ENCODE data around the gene RAB40AL.
"Not testable (repeated sequence)": the region's sequence is repeated elsewhere in the genome, so short reads cannot be mapped to it uniquely, and the experiment has no call there.

RAB40AL gene, protein sequence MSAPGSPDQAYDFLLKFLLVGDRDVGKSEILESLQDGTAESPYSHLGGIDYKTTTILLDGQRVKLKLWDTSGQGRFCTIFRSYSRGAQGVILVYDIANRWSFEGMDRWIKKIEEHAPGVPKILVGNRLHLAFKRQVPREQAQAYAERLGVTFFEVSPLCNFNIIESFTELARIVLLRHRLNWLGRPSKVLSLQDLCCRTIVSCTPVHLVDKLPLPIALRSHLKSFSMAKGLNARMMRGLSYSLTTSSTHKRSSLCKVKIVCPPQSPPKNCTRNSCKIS

DNA sequence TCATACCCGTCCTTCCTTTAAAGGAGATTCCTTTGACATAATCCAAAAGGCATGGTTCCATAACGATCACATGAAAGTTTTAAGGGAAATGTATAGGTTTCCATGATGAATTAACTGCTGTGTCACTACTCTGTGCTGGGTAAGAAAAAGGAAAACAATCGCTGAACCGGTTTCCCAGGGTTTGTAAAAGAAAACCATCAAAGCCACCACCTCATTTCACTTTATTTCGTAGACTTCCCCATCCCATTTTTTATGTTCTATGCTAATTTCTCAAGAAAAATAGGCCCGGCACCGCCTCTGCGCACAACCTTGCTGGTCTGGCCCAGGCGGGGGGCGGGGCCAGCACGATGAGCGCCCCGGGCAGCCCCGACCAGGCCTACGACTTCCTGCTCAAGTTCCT lies at the start of gene RAB40AL:
Gene RAB40AL (plus strand): TSS at position 301 of the 400 bp plus-strand sequence. CDS start 47 bp downstream, at position 348.
- DNase-seq (ENCODE audit: low spot score): not testable (repeated sequence)

DNA sequence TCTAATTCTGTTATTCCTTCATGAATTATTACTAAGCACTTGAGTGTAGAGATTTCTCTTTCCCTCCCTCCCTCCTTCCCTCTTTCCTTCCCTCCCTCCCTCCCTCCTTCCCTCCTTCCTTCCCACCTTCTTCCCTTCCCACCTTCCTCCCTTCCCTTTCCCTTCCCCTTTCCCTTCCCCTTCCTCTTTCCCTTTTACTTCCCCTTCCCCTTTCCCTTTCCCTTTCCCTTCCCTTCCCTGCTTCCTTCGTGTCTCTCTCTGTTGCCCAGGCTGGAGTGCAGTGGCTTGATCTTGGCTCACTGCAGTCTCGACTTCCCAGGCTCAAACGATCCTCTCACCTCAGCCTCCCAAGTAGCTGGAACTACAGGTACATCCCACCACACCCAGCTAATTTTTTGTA lies 49.4 kb upstream of the RAB40AL start:
- DNase-seq (ENCODE audit: low spot score): no peak

DNA sequence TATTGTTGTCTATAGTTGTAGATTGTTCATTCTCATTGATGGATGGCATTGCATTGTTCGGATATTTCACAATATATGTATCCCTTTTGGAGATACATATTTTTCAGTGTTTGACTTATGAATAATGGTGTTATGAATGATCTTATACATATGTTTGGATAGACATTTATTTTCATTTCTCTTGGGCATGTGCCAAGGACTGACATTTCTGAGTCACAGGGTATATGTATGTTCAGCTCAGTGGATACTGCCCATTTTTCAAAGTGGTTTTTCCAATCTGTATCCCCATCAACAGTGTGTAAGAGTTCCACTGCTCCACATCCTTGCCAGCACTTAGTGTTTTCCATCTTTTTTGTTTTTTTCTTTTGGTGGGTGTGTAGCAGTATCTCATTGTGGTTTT lies 45.0 kb upstream of the RAB40AL start:
- no peak for DNase-seq (ENCODE audit: low spot score)

DNA sequence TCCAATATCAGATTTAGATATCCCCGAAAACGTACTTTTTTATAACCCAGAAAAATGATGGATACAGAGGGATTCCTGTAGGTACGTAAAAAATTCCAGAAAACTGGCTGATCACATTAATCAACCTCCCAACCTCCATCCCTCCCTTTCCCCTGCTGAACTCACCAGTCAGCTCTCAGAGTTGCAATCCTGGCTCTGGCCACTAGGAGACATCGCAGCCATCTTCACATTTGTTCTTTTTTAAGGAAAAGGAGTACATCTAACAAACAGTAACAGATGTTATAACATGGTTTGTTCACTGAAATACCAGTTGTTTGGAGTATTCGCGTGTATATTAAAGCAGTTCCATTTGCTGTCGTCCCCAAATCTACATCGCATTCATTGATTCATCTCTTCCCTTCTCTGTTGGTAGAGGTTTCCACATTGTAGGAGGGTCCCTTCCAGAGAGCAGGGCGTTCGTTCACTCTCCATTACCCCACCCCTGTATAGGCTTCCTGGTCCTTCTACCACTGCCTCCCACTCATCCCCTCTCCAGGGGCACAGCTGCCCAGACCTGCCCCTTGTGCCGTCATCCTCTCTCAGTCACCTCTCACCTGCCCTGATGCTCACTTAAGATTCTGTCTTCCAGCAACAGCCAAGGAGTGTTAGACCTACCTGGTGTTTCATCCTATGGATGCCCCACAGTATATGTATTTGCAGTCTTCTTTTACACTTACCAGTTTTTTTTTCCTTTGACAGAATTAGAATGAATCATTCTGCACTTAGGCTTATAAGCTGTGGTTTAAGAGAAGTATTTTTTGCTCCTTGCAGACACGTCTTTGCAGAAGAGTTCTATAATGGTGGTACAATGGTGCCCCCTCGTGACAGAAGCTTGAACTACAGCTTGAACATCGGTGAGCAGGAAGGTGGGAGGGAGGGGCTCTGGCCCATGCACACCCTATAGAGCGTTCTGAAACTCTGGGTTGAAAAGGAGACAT lies 36.8 kb upstream of the RAB40AL start:
- peak; percentile 71 for DNase-seq (ENCODE audit: low spot score)

DNA sequence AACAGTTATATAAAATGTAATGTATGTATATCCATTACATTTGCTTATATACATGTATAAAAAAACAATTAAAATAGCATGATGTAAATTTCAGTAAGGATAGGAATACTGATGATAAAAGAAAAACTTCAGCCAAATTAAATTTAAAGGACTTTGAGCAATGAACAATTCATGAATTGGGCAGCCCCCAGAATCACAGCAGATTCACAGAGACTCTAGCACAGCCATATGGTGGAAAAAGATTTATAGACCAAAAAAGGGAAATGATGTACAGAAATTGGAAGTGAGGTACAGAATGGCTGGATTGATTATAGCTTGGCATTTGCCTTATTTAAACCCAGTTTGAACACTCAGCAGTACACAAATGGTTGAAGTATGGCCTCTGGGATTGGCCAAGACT lies 34.7 kb upstream of the RAB40AL start:
- no peak for DNase-seq (ENCODE audit: low spot score)

DNA sequence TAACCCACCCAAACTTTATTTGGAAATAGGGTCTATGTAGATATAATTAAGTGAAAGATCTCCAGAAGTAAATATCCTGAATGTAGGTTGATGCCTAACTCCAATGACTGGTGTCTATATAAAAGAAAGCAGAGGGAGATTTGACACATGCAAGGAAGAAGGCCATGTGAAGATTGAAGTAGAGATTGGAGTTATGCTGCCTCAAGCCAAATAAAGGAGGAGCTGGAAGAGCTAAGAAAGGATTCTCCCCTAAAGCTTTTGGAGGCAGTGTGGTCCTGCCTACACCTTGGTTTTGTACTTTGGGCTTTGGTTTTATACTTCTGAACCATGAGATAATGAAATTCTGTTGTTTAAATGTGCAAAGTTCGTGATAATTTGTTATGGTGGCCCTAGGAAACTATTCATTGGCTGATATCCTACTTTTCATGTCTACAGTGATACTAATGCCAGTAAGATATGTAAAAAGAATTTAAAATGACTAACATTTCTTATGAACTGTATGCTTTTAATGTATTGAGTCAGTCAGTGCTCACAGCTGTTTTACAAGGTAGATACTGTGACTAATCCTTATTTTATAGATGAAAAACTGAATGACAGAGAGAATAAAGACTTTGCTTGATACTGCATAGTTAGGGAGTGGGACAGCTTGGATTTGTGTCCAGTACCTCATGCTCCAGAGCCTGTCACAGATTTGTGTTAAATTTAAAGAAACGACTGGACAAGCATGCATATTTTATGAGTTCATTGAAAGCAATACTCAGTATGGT lies 5.9 kb upstream of the RAB40AL start:
- no peak for DNase-seq (ENCODE audit: low spot score)

DNA sequence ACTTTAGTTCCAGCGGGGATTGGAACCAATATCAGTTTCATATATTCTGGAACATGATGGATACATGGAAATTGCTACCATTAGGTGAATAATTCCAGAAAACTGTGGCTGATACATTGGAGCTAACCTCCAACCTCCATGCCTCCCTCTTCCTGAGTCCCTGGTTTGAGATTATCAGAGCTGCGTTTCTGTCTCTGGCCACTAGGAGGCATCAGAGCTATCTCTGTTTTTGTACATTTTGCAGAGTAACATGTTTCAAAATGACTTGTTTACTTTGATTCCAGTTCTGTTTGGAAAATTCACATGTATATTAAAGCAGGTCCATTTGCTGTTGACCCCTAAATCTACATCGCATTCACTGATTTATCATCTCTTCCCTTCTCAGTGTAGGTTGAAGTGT lies 2.4 kb upstream of the RAB40AL start:
- DNase-seq (ENCODE audit: low spot score): peak; percentile 34

DNA sequence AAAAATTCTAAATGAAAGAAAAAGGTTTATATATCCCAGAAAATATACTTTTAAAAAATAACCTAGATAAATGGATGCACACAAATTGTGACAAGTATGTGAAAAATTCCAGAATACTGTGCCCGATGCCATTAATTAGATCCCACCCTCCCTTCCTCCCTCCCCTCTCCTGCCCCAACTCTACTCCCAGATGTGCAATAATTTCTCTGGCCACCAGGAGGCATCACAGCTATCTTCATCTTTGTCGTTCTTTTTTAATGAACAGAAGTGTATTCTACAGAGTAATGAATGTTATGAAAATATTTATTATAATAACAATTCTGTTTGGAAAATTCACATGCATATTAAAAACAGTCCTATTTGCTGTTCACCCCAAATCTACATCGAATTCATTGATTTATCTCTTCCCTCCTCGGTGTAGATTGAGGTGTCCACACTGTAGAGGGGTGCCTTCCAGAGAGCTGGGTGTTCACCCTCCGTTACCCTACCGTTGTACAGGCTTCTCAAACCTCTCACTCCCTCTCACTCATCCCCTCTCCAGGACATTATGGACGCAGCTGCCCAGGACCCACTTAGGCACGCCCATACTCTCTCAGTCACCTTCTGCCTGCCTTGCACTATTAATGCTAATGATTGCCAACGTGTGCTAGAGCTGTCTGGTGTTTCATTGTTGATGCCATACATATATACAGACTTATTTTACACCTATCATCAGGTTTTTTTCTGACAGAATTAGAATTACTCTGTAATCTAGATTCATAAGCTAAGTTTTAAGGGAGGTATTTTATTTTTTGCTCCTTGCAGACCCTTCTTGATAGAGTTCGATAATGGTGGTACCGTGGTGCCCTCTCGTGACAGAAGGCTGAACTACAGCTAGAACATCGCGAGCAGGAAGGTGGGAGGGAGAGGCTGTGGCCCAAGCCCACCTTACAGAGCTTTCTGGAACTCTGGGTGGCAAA lies 14.1 kb downstream of the RAB40AL start:
- peak; percentile 47 for DNase-seq (ENCODE audit: low spot score)

DNA sequence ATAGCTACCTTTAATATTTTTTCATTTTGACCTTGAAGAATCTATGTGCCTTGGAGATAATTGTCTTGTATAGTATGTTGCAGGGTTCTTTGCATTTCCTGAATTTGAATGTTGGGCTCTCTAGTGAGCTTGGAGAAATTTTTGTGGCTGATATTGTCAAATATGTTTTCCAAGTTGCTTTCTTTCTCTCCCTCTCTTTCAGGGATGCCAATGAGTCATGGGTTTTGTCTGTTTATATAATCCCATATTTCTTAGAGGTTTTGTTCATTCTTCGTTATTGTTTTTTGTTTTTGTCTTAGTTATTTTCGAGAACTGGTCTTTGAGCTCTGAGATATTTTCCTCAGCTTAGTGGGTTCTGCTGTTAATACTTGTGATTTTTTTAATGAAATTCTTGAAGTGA lies 20.7 kb downstream of the RAB40AL start:
- no peak for DNase-seq (ENCODE audit: low spot score)

DNA sequence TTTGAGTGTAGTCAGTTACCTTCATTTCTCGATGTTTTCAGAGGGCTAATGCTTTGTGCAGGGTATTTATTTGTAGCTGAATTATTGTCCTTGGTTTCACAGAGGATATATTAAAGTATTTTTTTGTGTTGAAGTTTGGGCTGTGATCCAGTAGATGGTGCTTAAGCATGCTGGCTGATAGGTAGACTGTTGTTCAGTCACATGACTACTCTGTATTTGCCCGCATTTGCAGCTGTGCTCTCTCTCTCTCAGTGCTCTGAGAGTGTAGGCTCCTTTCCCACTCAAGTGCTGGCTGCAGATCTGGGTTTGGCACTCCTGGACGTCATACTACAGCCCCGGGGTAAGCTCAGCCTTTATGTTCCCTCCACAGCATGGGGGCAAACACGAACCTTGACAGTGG lies 21.7 kb downstream of the RAB40AL start:
- no peak for DNase-seq (ENCODE audit: low spot score)

DNA sequence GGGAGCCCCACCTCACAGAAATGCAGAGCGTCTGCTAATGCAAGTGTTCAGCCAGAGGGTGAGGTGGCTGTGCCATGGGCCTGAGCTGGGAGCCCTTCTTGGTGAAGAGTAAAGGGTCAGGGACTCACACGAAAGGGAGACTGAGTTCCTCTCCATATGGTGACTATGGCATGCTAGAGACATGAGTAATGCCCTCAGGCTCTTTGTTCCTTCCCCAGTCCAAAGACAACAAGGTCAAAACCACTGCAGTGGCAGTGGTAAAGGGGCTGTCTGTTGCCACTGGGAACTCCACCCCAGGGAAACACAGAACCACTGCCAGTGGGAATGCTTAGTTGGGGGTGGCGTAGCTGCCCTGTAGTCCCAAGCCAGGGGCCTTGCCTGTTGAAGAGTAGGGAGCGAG lies 22.4 kb downstream of the RAB40AL start:
- no peak for DNase-seq (ENCODE audit: low spot score)

DNA sequence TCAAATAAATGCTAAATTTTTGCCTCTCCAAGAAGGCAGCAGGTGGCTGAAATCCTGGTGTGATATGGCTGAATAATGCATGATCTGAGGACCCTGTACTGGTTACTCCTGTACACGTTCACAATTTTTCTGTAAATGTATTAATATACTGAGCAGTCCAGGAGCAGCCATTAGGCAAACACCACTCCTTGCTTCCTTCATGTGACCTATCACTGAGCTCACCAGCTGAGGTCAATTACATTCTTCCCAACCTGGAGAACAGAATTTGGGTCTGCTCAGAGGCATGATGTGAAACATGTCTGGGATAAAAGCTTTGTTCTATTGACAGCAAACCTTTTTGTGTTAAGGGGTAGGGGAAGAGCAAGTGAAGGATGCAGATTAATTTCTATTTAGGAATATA lies 26.9 kb downstream of the RAB40AL start:
- no peak for DNase-seq (ENCODE audit: low spot score)

DNA sequence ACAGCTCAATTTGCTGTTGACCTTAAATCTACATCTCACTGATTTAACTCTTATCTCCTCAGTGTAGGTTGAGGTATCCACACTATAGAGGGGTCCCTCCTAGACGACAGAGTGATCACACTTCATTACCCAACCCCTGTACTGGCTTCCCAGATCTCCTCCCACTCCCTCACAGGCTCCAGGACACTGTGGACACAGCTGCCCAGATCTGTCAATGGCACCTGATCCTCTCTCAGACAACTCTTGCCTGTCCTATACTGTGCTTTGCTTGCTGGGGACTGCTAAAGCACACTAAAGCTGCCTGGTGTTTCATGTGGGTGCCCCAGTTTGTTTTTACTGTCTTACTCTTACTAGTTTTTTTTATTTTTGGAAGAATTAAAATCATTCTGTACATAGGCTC lies 27.9 kb downstream of the RAB40AL start:
- no peak for DNase-seq (ENCODE audit: low spot score)

DNA sequence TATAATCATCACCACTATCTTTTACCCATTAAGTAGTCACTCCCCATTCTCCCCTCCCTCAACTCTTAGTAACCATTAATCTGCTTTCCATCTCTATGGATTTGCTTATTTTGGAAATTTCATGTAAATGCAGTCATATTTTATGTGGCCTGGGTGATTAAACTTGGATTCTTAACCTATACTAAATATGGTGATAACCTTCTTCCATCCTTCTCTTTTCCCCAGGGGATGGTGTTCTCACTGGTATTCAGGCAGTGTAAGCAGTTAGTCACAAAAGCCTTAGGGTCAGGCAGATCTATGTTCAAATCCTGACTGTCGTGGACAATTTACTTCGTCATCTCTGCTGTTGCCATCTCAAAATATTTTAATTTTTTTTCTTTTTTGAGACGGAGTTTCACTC lies 29.6 kb downstream of the RAB40AL start:
- DNase-seq (ENCODE audit: low spot score): no peak

DNA sequence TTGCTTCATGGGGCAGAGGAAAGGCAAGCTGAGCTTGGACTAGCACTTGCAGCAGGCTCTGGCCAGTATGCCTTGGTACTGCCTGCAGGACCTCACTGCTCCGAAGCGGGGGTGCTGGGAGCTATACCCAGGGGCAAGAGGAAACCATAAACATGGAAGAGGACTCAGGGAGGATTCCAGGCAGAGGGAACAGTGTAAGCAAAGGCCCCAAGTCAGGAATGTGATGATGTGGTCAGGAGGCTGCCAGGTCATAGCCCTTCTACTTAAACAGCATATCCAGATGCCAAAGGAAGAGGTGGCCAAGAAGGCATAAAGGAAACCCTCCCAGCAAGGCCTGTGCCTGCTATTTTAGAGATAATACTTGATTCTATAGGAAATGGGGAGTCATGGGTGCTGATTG lies 31.1 kb downstream of the RAB40AL start:
- DNase-seq (ENCODE audit: low spot score): no peak

DNA sequence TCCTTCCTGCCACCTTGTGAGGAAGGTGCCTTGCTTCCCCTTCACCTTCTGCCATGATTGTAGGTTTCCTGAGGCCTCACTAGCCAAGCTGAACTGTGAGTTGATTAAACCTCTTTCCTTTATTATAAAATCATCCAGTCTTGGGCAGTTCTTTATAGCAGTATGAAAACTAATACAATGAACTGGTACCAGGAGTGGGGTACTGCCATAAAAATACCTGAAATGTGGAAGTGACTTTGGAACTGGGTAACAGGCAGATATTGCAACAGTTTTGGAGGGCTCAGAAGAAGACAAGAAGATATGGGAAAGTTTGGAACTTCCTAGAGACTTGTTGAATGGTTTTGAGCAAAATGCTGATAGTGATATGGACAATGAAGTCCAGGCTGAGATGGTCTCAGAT lies 34.5 kb downstream of the RAB40AL start:
- not testable (repeated sequence) for DNase-seq (ENCODE audit: low spot score)

DNA sequence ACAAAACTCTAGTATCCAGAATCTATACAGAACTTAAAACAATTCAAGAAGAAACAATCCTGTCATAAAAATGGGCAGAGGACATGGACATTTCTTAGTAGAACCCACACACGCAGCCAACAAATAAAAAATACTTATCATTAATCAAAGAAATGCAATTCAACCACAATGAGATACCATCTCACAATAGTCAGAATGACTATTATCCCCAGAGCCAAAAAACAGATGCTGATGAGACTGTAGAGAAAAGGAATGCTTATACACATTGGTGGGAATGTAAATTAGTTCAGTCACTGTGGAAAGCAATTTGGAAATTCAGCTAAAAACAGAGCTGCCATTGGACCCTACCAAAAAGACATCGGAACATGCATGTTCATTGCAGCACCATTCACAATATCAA lies 37.9 kb downstream of the RAB40AL start:
- no peak for DNase-seq (ENCODE audit: low spot score)

DNA sequence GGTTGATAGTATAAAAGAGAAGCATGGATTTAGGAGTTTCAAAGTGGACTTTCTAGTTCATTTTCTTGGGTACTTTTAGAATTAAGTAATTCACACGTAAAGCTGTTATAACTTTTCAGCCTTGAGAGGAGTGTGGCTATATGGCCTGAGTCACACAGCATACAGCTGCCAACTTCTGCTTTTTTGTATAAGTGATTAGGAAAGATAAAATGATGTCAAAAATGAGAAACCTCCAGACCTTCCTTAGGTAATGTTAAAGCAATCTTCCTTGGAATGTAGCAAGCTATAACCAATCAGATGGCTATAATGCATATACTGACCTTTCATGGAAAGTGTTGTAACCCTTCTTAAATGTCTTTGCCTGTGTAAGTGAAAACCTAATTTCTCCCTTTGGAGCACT lies 39.2 kb downstream of the RAB40AL start:
- no peak for DNase-seq (ENCODE audit: low spot score)

DNA sequence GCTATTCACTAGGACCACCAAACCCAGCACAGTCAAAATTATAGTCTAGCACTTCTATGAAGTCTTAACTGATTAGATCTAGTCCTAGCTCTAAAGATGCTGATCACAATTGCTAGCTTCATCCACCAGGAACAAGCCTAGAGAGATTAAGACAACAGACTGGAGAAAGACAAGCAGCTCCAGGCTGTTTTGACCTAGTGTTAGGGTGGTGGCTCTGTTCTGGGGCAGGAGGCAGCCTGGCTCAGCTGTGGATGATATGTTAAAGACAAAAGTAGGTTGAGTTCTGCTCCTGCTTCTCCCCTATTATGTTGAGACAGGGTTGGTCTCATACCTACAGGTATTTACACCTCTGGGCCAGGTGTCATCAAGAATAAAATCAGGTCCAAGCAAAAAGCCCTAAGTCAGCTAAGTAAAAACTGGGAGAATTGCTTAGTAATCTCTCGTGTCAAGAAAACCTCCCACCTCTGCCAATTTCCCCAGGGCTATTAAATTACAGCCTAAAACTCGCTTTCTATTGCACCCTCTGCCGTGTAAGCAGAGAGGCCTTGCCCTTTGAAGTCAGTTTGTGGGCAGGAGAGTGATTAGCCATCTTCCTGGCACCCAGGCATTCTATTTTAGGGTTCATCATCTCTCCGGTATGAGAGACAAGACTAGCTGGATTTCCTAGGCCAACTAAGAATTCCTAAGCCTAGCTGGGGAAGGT lies 39.9 kb downstream of the RAB40AL start:
- DNase-seq (ENCODE audit: low spot score): no peak

DNA sequence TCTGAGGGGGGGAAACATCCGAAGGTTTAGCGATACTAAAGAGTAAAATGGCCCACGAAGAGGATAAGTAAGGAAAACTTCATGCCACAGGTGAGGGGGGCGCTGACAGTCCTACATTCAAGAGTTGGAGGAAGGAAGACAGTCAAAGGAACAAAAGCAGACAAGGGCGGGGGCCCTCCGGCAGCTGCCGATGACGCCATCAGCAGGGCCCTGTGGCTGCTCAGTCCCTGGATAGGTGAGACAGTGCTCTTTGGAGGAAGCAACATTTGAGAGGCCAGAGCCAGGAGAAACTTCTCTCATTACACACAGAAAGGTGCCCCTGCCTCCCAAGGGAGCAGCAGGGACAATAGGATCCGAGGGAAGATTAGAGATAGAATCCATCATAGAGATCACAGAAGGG lies 41.5 kb downstream of the RAB40AL start:
- DNase-seq (ENCODE audit: low spot score): no peak

DNA sequence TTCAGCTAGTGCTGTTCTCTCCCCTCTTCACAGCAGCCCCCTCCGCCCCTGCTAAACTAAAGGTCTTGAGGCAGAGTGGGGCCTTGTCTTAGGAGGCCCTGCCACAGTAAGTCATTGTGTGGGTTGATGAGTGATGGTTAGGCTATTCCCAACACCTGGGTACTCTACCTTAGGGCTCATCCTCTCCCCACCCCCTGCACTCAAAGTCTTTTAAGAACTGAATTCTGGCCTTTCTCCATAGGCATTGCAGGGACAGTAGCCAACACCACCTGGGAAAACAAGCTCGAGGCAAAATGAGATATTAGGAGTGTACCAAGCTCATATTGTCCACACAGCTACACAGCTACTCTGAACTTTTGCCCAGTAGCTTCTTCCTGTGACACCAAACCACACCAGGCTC lies 42.5 kb downstream of the RAB40AL start:
- DNase-seq (ENCODE audit: low spot score): no peak

Measured in CD4-positive, alpha-beta T cell treated with Interleukin-2 at 100 ng/mL for 4 hours (primary cell).